PC-9 (cell line): ENCODE results near the gene TRIM66.

ENCODE experiments used
- EZH2 ChIP-seq: fragments of 200-600 bp; sonication (generic); IDR thresholded peaks from 2 replicates; pipeline ENCODE4 v1.8.0; 2017; ENCODE audit warnings: antibody characterized with exemption, low read depth
- TF ChIP-seq, protein P1 (sequence below): fragments of 200-600 bp; sonication (generic); conservative IDR thresholded peaks from 2 replicates; pipeline ENCODE4 v1.6.1; 2017; ENCODE audit warnings: mixed run types, antibody characterized with exemption, mild to moderate bottlenecking, moderate library complexity

DNA sequence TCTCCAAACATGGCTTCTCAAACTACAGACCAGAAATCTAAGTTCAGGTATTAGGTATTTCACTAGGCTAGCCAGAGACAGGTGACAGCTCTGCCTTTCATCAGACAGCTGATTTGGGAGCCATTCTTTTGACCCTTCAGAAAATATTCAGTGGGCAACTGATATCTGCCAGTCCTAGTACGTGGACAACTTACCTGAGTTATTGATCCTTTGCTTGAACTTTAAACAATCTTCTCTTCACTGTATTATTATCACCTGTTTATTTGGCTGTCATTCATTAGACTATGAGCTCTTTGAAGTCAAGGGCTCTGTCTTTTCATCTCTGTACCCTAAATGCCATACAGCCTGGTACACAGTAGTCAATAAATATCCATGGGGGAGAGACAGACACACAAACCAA, 17.2 kb downstream of the TRIM66 start:
- TF ChIP-seq, protein P1, sequence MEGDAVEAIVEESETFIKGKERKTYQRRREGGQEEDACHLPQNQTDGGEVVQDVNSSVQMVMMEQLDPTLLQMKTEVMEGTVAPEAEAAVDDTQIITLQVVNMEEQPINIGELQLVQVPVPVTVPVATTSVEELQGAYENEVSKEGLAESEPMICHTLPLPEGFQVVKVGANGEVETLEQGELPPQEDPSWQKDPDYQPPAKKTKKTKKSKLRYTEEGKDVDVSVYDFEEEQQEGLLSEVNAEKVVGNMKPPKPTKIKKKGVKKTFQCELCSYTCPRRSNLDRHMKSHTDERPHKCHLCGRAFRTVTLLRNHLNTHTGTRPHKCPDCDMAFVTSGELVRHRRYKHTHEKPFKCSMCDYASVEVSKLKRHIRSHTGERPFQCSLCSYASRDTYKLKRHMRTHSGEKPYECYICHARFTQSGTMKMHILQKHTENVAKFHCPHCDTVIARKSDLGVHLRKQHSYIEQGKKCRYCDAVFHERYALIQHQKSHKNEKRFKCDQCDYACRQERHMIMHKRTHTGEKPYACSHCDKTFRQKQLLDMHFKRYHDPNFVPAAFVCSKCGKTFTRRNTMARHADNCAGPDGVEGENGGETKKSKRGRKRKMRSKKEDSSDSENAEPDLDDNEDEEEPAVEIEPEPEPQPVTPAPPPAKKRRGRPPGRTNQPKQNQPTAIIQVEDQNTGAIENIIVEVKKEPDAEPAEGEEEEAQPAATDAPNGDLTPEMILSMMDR = no peak
- TF ChIP-seq EZH2 = no peak
